Activated CD8-positive, alpha-beta memory T cell treated with anti-CD3 and anti-CD28 coated beads for 36 hours (primary cell): ENCODE data around the gene LRP1-AS. TPM values are rescaled to one million over a fixed set of nuclear protein-coding genes. Genes with fewer than 3 reads are reported as not detected.

Experiments used
- CTCF ChIA-PET: fragments of 350-600 bp; sonication (Branson Sonifier 250); formaldehyde crosslinking; loops from one replicate; lab custom pipeline; 2021; ENCODE audit warnings: antibody characterized with exemption; lab: Charles Lee
- POLR2A ChIA-PET: fragments of 350-600 bp; sonication (Branson Sonifier 250); formaldehyde crosslinking; loops from one replicate; lab custom pipeline; 2021; ENCODE audit warnings: antibody characterized with exemption; lab: Charles Lee
- total RNA-seq, 2 experiments: library from RNA; stranded (reverse); gene quantifications; one replicate each; pipeline ENCODE4 v1.2.3, GENCODE V29; 2021

LRP1-AS gene
- not detected for total RNA-seq

DNA sequence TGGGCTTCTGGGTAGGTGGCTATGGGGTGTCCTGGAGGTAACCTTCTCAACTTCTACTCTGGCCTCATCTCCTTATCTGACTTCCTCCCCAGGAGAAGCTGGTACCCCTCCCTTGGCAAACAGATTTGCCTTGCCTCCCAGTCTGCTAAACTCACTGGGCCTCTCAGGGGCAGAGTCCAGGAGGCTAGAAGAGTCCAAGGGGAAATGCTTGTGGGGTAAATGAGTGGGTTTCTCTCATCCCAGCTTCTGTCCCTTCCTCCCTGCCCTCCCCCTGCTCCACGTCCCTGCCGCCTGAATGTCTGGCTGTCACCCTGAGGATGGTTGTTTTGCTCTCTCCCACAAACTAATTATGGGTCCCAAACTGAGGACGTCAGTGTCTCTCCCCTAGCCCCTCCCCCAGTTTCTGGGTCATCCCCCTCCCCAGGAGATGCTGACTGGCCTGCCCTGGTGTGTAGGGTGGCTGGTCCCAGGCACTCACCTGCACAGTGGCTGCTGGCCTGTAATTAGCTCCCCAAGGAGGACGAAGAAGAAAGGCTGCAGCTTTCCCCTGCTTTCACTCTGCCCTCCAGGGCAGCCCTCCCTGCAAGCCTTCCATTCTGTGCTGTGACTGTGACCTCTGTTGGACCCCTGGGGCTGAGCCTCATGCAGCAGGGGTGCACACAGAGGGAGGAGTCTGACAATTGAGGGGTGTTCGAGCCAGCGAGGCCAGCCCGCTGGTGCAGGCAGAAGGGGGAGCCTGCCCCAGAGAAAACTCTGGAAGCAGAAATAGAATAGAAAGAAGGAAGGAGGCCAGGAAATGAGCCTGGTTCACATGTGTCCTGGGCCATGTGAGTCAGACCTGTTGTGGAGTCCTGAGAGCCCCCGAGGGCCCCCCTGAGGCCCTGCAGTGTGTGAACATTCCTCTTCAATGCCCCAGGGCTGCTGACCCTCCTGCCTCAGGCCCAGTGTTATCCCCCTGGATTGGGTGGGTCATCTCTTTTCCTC lies at the start of gene LRP1-AS:
Gene LRP1-AS, minus strand, starts transcription at position 659 of the 984 bp plus-strand sequence.
- ChIA-PET POLR2A (interaction anchor here (0.6 kb wide), 2 partner anchors 93 to 428 kb away, joined by 3 to 6 read pairs; no protein-coding TSS in a partner anchor), CTCF (interaction anchor here (1.8 kb wide), 1 partner anchor 23 kb away, joined by 6 read pairs; no protein-coding TSS in a partner anchor)

GRCh38 chr12:57196956-57197355 lies 49.5 kb upstream of the LRP1-AS start:
- POLR2A ChIA-PET: interaction anchor here (0.5 kb wide), 1 partner anchor 180 kb away, joined by 5 read pairs; no protein-coding TSS in a partner anchor
- CTCF ChIA-PET: interaction anchor here (1.2 kb wide), 1 partner anchor 22 kb away, joined by 4 read pairs; no protein-coding TSS in a partner anchor

DNA sequence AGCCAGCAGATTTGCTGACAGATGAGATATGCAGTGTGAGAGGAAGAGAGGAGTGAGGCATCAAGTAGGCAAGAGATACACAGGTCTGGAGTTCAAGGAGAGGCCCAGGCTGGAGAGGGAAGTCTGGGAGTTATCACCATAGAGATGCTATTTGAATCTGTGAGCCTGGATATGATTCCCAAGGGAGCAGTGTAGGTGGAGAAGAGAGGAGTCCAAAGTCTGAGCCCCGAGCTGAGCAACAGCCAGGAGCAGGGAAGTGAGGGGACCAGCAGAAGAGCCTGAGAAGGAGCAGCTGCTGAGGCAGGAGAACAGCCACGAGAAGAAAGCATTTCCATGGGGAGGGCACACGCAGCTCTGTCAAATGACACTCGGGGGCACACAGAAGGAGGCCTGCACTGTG lies 49.0 kb upstream of the LRP1-AS start:
- CTCF ChIA-PET: interaction anchor here (1.2 kb wide), 1 partner anchor 21 kb away, joined by 4 read pairs; no protein-coding TSS in a partner anchor

DNA sequence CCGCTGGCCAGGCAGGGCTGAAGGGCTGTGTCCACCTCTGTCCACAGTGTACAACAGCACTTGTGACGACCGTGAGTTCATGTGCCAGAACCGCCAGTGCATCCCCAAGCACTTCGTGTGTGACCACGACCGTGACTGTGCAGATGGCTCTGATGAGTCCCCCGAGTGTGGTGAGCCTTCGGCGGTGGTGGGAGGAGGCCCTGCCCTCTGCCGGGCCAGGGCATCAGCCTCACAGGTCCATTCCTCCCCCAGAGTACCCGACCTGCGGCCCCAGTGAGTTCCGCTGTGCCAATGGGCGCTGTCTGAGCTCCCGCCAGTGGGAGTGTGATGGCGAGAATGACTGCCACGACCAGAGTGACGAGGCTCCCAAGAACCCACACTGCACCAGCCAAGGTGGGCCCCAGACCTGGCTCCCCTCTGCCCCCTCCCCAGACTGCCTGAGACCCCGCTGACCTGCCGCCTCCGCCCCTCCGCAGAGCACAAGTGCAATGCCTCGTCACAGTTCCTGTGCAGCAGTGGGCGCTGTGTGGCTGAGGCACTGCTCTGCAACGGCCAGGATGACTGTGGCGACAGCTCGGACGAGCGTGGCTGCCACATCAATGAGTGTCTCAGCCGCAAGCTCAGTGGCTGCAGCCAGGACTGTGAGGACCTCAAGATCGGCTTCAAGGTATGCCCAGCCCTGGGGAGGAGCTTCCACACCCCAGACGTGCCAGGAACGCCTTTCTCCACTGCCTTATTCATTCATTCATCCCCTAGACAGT lies 48.4 kb upstream of the LRP1-AS start:
- POLR2A ChIA-PET: no interaction called here
- CTCF ChIA-PET: interaction anchor here (0.9 to 1.5 kb wide), 2 partner anchors 47 to 263 kb away, joined by 3 to 4 read pairs; no protein-coding TSS in a partner anchor

More for the DNA sequence above, 49.0 kb upstream of the LRP1-AS start:
- POLR2A ChIA-PET: no interaction called here

GRCh38 chr12:57195186-57195585 lies 47.8 kb upstream of the LRP1-AS start:
- POLR2A ChIA-PET: no interaction called here
- CTCF ChIA-PET: interaction anchor here (0.9 to 1.5 kb wide), 3 partner anchors 48 to 264 kb away, joined by 3 to 4 read pairs (median 4); no protein-coding TSS in a partner anchor

DNA sequence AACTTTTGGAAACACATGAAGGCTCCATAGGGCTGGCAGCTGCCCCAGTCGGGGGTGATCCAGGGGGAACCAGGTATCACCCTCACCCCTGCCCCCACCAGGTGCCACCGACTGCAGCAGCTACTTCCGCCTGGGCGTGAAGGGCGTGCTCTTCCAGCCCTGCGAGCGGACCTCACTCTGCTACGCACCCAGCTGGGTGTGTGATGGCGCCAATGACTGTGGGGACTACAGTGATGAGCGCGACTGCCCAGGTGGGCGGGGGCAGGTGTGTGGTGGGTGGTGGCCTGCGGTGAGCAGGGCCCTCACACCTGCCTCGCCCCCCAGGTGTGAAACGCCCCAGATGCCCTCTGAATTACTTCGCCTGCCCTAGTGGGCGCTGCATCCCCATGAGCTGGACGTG lies 46.8 kb upstream of the LRP1-AS start:
- POLR2A ChIA-PET: no interaction called here
- CTCF ChIA-PET: interaction anchor here (1.2 to 1.7 kb wide), 3 partner anchors 70 to 265 kb away, joined by 4 to 6 read pairs (median 4); no protein-coding TSS in a partner anchor

GRCh38 chr12:57193706-57194245 lies 46.4 kb upstream of the LRP1-AS start:
- ChIA-PET CTCF (interaction anchor here (1.7 kb wide), 1 partner anchor 69 kb away, joined by 6 read pairs; no protein-coding TSS in a partner anchor), POLR2A (no interaction called here)

- POLR2A ChIA-PET: no interaction called here
- CTCF ChIA-PET: interaction anchor here (1.3 to 1.7 kb wide), 2 partner anchors 50 to 69 kb away, joined by 3 to 6 read pairs; no protein-coding TSS in a partner anchor
Observed at GRCh38 chr12:57192920-57193319, 45.5 kb upstream of the LRP1-AS start.

DNA sequence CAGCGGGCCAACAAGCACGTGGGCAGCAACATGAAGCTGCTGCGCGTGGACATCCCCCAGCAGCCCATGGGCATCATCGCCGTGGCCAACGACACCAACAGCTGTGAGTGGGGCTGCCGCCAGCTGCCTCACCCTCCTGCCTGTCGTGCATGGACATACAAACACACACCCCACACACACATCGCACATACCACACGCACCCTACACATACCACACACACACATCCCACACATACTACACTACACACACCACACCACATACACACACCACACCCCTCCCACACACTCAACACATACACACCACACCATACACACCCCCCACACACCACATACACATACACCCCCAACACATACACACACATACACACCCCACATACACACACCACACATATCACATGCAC lies 44.0 kb upstream of the LRP1-AS start:
- ChIA-PET POLR2A (no interaction called here), CTCF (interaction anchor here (0.8 kb wide), 1 partner anchor 16 kb away, joined by 3 read pairs; no protein-coding TSS in a partner anchor)

DNA sequence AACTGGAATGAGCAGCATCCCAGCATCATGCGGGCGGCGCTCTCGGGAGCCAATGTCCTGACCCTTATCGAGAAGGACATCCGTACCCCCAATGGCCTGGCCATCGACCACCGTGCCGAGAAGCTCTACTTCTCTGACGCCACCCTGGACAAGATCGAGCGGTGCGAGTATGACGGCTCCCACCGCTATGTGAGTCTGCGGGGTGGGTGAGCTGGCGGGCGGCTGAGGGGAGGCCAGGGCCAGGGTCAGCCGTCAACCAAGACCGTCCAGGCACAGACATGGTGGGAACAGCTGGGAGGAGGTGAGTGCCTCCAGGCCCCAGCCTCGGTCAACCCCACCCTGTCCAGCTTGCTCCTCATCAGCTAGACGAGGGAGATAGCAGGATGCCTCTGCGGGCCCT lies 43.4 kb upstream of the LRP1-AS start:
- ChIA-PET CTCF (interaction anchor here (0.8 kb wide), 1 partner anchor 15 kb away, joined by 3 read pairs; no protein-coding TSS in a partner anchor), POLR2A (no interaction called here)

DNA sequence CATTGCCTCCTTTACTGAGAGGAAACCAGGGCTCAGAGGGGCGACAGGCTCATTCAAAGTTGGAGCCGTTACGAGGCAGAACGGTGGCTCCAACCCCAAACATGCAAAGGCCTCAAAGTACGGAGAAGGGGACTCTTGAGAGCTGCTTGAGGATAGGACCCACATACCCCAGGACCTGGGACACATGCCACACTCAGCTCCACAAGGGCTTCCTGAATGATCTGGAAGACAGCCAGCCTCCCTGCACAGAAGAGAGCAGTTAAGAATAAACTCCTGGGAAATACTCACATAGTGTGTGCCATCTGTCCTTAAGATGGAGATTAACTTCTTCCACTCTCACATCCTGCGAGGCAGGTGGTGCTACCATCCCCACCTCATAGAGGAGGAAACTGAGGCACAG lies 42.6 kb upstream of the LRP1-AS start:
- ChIA-PET POLR2A (no interaction called here), CTCF (interaction anchor here (1.1 to 1.7 kb wide), 3 partner anchors 16 to 66 kb away, joined by 4 to 5 read pairs (median 5); no protein-coding TSS in a partner anchor)

- CTCF ChIA-PET: interaction anchor here (1.2 to 2.3 kb wide), 4 partner anchors 26 to 119 kb away, joined by 3 to 7 read pairs (median 4); no protein-coding TSS in a partner anchor
- POLR2A ChIA-PET: no interaction called here
Observed at GRCh38 chr12:57188090-57188425, 40.6 kb upstream of the LRP1-AS start.

DNA sequence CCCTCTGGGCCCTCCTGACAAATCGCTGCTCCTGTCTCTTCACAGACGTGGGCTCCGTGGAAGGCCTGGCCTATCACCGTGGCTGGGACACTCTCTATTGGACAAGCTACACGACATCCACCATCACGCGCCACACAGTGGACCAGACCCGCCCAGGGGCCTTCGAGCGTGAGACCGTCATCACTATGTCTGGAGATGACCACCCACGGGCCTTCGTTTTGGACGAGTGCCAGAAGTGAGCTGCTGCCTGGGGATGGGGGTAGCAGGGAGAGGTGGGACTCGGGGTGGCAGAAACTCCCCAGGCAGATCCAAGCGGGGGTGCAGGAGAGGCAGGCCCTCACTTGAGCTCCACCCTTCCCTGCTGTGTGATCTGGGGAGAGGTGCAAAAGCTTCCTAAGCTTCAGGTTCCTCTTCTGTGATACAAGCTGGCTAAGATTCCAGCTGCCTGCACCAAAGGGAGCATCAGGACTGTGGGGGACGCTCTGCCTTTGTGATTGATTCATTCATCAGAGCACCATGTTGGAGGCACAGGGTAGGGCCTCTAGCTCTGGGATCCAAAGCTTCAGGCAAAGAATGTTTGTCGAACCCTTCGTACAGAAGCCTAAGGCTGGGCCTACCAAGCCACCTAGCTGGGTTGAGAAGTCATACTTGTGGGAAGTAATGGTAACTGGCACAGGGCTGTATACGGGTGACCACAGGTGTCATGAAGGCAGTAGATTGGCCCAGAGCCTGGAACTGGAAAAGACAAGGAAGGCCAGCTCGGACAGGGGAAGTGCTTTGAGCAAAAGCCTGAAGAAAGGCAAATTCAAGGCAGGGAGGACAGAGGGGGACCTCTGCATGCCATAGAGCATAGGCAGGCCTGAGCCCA lies 40.0 kb upstream of the LRP1-AS start:
- CTCF ChIA-PET: interaction anchor here (0.5 to 8.1 kb wide), 9 partner anchors 12 to 456 kb away, joined by 3 to 105 read pairs (median 3); partner anchors contain the start of genes LRP1 and STAT6

DNA sequence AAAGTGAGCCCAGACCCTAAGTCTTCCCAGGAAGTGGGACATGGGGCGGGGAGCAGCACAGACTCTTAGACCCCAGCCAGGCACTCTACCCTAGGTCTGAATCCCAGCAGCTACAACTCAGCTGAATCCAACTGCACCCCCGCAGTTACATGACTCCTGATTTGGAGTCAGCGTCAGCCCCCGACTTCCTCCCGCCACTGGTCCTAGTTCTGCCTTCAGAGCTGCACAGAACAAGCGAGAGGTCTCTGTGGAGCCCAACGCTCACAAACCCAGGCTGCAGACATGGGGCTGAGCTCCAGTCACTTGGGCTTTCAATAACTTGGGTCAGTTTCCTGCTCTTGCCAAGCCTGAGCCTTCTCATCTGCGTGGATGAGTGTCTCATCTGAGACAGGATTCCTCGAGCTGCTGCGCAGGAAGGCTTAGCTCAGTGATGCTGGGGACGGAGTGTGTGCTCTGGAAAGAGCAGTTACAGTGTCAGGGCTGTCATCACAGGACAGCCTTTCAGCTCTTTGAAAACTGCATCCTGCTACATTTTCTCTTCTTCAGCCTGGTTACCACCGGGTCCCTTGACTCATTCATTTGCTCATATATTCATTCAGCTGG lies 38.6 kb upstream of the LRP1-AS start:
- ChIA-PET CTCF (interaction anchor here (1.0 to 8.1 kb wide), 4 partner anchors 10 to 75 kb away, joined by 3 to 105 read pairs (median 5); partner anchors contain the start of genes LRP1 and STAT6), POLR2A (no interaction called here)

More for the DNA sequence above, 40.0 kb upstream of the LRP1-AS start:
- POLR2A ChIA-PET: no interaction called here

DNA sequence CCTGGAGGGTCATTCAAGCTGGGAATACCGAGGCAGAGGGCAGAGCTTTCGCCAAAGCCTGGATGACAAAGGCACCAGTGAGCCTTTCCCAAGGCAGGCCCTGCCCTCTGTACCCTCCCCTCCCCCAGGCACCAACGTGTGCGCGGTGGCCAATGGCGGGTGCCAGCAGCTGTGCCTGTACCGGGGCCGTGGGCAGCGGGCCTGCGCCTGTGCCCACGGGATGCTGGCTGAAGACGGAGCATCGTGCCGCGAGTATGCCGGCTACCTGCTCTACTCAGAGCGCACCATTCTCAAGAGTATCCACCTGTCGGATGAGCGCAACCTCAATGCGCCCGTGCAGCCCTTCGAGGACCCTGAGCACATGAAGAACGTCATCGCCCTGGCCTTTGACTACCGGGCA lies 38.0 kb upstream of the LRP1-AS start:
- ChIA-PET CTCF (interaction anchor here (1.4 to 8.1 kb wide), 2 partner anchors 61 to 73 kb away, joined by 4 to 105 read pairs; partner anchors contain the start of genes LRP1 and STAT6), POLR2A (no interaction called here)

GRCh38 chr12:57183939-57184725 lies 36.7 kb upstream of the LRP1-AS start:
- POLR2A ChIA-PET: no interaction called here
- CTCF ChIA-PET: interaction anchor here (0.9 to 8.1 kb wide), 8 partner anchors 29 to 179 kb away, joined by 3 to 105 read pairs (median 4); partner anchors contain the start of genes LRP1 and STAT6
